ENCODE data around the gene MDM4.

- no peak for TF ChIP-seq CTCF (IDR thresholded peaks at IDR 0.05; ENCODE audit: insufficient read depth, low read depth, low read length)
- TF ChIP-seq EZH2 (IDR thresholded peaks at IDR 0.05; ENCODE audit: insufficient read depth, low read length): no peak
These were observed 35.7 kb upstream of the MDM4 start for GRCh38 chr1:204480515-204480914.
